Measurements from ENCODE around the gene PARS2. TPM values are rescaled to one million over a fixed set of nuclear protein-coding genes. Genes with fewer than 3 reads are reported as not detected.

PARS2 gene
- 3.3 TPM for total RNA-seq

GRCh38 chr1:54764133-54764921 is at the start of gene PARS2:
Gene PARS2, minus strand, starts transcription at chr1:54764523. Its CDS starts 5,362 bp downstream, at chr1:54759161.
- peak; percentile 98 for FAIRE-seq
- peak; percentile 94 to 97 for DNase-seq (ENCODE audit: low spot score in 2 of 2)

GRCh38 chr1:54814126-54814498 is 49.8 kb upstream of the PARS2 start:
- DNase-seq (ENCODE audit: low spot score in 2 of 2) (no peak), FAIRE-seq (no peak)

GRCh38 chr1:54813485-54814125 is 49.3 kb upstream of the PARS2 start:
- FAIRE-seq (no peak), DNase-seq (ENCODE audit: low spot score in 2 of 2) (no peak)

- FAIRE-seq (no peak), DNase-seq (ENCODE audit: low spot score in 2 of 2) (no peak)
Observed at GRCh38 chr1:54812801-54813484, 48.6 kb upstream of the PARS2 start.

- no peak for DNase-seq (ENCODE audit: low spot score in 2 of 2)
- no peak for FAIRE-seq
Observed at GRCh38 chr1:54811739-54812655, 47.7 kb upstream of the PARS2 start.

- FAIRE-seq (no peak), DNase-seq (ENCODE audit: low spot score in 2 of 2) (no peak)
Observed at GRCh38 chr1:54811066-54811465, 46.7 kb upstream of the PARS2 start.

GRCh38 chr1:54810153-54810942 is 46.0 kb upstream of the PARS2 start:
- peak; percentile 69 to 80 for DNase-seq (ENCODE audit: low spot score in 2 of 2)
- no peak for FAIRE-seq

- FAIRE-seq (no peak), DNase-seq (ENCODE audit: low spot score in 2 of 2) (no peak)
Observed at GRCh38 chr1:54809496-54810074, 45.3 kb upstream of the PARS2 start.

GRCh38 chr1:54808443-54809207 is 44.3 kb upstream of the PARS2 start:
- FAIRE-seq, result no peak
- no peak for DNase-seq (ENCODE audit: low spot score in 2 of 2)

GRCh38 chr1:54807756-54808155 is 43.4 kb upstream of the PARS2 start:
- FAIRE-seq (no peak), DNase-seq (ENCODE audit: low spot score in 2 of 2) (no peak)

GRCh38 chr1:54806931-54807611 is 42.7 kb upstream of the PARS2 start:
- DNase-seq (ENCODE audit: low spot score in 2 of 2) (no peak), FAIRE-seq (no peak)

GRCh38 chr1:54805981-54806381 is 41.7 kb upstream of the PARS2 start:
- FAIRE-seq (no peak), DNase-seq (ENCODE audit: low spot score in 2 of 2) (no peak)

GRCh38 chr1:54805466-54805865 is 41.1 kb upstream of the PARS2 start:
- DNase-seq (ENCODE audit: low spot score in 2 of 2) (no peak), FAIRE-seq (no peak)

GRCh38 chr1:54804471-54805132 is 40.3 kb upstream of the PARS2 start:
- FAIRE-seq, result no peak
- no peak for DNase-seq (ENCODE audit: low spot score in 2 of 2)

GRCh38 chr1:54803761-54804470 is 39.6 kb upstream of the PARS2 start:
- DNase-seq (ENCODE audit: low spot score in 2 of 2) (no peak), FAIRE-seq (no peak)

- DNase-seq (ENCODE audit: low spot score in 2 of 2), result no peak
- no peak for FAIRE-seq
Observed at GRCh38 chr1:54800899-54801759, 36.8 kb upstream of the PARS2 start, which contains the start of gene TTC22. Gene TTC22, minus strand, starts transcription at chr1:54801323. Its CDS starts 160 bp downstream, at chr1:54801163.
